GM18870 (cell line): Measurements from ENCODE around the gene RNF222.
A peak's percentile ranks its signal among the peaks of the same experiment; 100 is the strongest.

Source experiments
- ATAC-seq: cut with Tn5 transposase; IDR thresholded peaks from one replicate; pipeline ENCODE4 v1.9.1; 2021; ENCODE audit warnings: moderate library complexity; ENCODE audit not compliant: unreplicated experiment

Gene RNF222, protein sequence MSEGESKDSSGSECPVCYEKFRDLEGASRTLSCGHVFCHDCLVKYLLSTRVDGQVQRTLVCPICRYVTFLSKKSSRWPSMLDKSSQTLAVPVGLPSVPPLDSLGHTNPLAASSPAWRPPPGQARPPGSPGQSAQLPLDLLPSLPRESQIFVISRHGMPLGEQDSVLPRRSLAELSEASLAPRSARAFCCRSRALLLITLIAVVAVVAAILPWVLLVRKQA

DNA sequence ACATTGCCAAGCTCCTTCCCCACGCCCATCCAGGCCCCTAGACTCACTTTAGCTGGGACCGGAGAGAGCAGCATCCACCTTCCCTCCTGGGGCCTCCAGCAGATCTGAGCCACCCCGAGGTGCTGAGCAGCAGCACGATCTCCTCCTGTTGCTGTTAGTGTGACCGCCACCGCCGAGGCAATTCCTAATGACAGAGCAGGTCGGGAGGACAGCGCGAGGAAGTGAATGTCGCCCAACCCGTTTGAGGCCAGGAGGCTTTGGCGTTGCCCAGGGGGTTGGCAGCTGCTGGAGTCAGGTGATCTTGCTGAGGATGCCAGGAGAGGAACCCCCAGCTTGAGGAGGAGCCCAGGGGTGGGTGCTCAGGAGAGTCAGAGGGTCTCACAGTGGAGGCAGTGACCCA is at the start of gene RNF222:
RNF222 (minus strand) TSS at position 192 of the 400 bp plus-strand sequence. CDS start 4,366 bp downstream, outside the sequence.
- no peak for ATAC-seq

DNA sequence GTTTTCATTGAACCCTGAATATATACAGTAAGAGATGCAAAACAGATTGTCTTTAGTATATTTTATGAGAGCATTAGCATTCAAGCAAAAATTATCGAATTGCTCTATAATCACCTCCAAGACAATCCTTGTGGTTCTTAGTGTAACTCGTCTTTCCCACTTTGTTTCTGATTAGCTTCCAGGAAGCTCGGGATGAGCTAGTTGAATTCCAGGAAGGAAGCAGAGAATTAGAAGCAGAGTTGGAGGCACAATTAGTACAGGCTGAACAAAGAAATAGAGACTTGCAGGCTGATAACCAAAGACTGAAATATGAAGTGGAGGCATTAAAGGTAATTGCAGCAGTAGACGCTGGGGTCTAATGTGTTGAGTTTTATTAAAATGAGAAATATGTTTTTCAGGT is 47.9 kb upstream of the RNF222 start:
- ATAC-seq, result no peak

DNA sequence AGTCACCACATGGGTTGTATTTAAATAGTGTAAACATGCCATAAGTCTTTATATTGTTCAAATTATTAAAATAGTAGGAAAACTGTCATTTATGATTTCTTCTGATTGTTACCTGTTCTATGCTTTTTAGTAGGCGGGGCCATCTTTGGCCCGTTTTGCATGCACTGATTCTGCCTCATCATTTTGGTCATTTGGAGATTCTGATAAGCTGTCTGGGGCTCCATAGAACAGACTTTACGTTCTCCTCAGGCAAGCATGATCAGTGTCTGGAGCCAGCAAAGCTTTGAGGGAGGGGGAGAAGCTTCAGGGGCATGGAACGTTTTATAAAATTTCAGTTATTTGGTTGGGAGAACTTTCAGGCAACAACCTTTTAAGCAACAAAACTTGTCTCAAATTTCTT is 46.9 kb upstream of the RNF222 start:
- ATAC-seq, result no peak

DNA sequence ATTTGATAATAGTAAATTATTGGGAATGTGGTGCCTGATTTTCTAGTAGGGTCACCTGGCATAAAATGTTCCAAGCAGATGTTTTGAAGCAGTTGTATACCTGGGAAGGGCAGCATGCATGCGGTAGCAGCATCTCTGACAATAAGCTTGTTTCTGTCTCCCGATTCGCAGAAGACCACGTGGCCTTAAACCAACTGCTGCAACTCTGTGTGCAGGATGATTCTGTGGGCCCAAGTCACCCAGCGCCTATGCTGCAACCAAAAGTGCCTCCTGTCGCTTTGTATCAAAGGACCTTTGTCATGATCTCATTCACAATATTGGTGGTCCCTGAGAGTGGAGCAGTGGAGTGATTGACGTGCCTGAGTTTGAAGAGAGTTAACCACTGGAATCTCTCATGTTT is 46.1 kb upstream of the RNF222 start:
- no peak for ATAC-seq

DNA sequence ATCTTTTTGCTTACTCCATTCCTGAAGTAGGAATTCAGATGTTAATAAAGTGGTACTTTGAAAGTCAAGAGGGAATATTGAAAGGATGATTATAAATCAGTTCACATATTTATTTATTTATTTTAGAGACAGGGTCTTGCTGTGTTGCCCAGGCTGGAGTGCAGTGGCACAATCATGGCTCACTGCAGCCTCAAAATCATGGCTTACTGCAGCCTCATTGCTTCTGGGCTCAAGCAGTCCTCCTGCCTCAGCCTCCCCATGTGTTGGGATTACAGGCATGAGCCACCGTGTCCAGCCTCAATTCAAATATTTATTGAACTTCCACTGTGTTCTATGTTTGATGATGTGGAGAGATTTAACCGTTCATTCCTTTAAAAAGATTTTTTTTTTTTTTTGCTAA is 44.7 kb upstream of the RNF222 start:
- no peak for ATAC-seq

DNA sequence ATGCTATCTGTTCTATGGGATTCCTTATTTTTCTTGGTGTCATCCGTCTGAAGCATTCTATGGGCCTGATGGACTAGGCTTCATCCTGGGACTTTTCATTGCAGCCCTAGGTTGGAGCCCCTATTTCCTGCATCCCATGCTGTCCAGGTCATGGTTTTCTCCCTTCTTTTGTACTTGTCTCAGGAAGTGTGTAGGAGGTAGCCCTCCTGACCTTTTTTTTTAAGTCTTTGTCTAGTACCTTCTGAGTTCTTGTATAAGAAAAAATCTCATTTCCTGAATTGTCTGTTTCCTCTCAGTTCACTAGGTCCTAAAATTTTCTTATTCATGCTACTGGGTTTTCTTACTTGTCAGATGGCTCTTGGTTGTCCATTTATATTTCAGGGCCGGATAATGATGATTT is 44.1 kb upstream of the RNF222 start:
- ATAC-seq, result no peak

DNA sequence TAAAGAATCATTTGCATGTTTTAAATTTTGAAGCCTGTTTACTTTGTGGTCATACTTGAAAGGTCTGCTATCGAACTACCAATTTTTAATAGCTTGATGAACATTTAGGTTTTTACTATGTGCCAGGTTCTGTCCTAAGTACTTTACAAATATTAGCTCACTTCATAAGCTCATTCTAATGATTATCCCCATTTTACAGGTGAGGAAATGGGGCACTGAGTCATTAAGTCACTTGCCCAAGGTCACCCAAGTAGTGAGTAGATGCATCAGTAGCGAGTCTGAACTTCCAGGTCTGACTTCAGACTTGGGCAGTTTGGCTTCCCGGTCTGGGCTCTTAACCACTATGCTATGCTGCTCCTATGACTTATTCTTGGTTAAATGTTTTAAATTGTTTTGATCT is 42.1 kb upstream of the RNF222 start:
- no peak for ATAC-seq

DNA sequence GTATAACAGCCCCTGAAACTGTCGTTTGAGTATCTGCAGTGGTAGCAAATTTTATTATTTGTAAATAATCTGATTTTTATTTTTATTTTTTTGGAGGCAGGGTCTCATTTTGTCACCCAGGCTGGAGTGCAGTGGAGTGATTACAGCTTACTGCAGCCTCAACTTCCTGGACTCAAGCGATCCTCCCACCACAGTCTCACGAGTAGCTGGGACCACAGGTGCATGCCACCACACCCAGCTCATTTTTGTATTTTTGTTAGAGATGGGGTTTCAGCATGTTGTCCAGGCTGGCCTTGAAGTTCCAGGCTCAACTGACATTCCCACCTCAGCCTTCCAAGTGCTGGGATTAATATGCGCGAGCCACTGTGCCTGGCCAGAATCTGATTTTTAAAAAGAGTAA is 40.8 kb upstream of the RNF222 start:
- no peak for ATAC-seq

DNA sequence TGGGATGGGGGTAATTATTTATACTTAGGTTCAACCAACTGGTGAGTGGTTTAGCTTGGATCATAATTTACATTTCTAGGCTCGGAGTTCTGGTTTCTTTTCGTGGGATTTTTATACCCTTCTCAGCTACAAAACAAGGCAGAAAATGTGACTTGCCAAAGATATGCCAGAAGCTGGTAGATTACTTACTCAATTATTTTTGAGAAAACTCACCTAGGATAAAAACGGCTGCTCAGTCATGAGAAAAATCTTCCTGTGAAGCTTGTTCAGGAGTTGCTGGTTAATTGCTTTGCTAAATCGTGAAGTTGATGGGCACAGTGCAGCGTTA is 39.2 kb upstream of the RNF222 start:
- no peak for ATAC-seq

DNA sequence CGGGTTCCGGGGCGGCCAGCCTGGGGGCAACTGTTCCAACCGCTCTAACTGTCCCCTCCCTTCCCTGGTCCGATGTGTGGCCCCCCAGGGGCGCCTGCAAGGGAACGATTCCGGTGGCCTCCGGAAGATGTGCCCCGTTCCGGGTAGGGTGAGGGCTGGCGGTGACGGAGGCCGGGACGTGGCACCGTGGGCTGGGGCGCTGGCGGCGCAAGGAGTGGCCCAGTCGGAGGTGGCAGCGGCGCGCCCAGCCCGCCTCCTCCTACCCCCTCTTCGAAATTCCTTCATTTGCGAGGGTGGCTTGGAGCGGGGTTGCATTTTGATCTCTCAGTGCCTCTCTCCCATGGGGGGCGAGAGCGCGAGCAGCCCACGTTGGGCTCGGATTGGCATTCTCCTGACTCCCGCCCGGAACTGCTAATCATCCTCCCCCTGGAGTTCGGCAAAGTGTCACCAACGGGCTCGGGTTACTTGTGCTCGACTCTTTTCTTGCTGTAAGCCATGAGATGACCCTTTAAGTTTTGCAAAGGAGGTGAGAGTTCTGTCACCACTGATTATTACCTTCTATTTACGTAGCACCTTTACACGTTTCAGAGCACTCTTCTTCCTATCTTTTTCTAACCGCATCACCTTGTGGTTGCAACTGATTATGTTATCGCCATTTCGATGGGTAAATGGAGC is 38.7 kb upstream of the RNF222 start:
- peak; percentile 41 for ATAC-seq

DNA sequence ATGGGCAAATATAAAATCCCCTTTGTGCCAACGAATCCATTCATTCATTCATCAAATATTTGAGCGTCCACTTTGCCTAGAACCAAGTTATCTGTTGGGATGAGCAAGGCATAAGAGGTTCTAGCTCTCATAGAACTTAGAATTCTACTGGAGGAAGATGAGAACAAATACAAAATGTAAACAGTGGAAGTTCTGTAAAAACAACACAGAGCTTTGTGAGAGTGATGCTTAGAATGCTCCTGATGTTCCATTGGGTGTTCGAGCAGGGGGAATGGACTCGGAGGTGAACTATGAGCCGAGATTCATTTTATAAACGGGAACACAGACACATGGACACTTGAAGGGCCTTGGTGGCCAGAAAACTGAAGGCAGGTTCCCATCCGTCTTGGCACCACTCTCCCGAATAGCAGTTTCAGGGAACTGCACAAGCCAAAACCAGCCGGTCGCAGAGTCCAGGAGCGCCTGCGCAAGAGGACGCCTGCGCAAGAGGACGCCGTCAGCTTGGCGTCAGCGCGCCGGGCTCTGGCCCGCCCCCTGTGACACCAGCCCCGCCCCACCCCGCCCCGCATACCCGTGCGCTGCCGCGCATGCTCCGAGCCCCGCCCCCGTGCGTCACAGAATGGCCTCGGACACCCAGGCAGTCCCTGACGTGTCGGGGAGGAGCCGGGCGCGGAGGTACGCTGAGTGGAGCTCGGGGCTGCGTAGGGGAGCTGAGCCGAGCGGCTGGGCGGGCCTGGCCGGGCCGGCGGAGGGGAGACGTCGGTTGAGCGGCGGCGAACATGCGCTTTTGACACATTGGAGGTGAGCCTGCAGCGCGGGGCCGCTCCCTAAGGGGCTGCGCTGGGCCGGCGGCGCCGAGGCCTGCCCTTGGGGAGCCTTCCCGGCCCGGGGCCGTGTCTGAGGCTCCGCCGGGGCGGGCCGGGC is 37.9 kb upstream of the RNF222 start, which contains the start of gene NDEL1:
NDEL1 (plus strand) TSS at position 640 of the 924 bp plus-strand sequence. CDS start 8,388 bp downstream, outside the sequence.
- peak; percentile 79 for ATAC-seq

DNA sequence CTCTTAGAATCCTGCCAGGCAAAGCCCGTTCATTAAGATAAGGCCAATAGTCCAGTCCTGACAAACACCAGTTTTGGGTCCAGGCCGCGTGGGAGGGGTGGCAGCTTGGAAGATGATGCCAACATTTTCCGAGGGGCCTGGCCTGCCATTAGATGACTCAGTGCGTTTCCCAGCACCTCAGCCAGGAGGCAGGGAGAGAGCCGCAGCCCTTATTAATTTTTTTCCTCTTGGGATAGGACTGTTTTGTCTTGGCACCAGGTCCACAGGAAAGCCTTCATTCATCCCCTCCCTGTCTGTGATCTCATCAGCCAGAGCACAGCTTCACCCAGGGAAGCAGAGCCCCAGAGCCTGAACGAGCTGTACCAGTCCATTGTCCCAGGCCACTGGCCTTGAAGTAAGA is 33.3 kb upstream of the RNF222 start:
- ATAC-seq, result no peak

DNA sequence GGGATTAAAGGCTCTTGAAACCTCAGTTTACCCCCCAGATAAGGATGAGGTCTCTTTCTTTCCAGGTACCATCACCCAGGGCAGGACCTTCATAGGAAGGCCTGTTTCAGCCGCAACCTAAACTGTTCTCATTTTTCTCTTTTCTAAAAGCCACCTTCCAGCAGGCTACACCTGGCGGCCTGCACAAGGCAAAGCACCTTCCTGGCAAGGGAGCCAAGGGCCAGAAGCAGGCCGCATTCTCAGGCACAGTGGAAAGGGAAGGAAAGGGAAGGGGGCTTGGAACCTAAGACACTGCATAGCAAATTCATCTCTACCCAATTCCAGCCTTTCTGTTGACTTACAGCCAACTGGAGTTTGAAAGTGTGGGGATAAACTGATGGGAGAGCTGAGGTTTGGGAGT is 29.2 kb upstream of the RNF222 start:
- ATAC-seq, result no peak

DNA sequence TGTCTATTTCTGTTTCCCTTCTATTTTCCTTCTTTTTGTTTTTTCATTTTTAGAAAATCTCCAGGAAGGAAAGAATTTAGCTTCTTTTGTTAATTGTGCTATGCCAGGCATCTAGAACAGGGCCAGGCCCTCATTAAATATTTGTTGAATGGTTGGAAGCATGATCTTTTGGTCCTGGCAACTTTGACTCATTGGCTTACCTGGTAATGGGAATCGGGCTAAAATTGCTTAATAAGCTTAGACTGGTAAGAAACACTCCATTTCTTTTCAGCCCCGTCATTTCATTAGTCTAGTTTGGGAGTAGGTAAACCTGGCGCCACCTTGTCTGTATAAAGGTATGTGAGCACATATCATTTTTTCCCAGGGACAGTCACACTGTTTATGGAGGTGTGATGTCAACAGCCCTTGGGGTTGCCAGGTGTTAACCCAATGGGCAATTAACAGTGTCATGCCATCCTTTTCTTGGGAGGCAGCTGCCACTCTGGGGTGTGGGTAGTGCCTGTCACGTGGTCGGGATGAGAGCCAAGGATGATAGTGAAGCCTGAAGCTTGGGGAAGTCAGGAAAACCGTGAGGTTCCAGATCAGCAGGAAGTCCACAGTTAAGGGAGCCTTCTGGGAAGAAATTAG is 28.6 kb upstream of the RNF222 start:
- no peak for ATAC-seq

DNA sequence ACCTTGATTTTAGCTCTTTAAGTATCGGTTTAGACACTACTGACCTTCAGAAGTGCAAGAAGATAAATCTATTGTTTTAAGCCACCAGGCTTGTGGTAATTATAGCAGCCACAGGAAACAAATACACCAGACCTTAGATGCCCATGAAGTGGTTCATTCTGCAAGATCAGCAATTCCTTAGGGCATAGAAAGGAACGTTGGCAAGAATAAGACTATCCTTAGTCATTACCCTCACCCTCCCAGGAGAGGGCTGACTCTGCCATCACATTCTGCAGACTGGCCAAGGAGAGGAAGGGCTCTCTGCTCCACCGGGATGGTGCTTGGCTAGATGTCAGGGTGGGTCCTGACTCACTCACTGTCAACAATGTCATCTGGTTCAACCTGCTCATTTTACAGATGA is 23.9 kb upstream of the RNF222 start:
- ATAC-seq, result no peak

DNA sequence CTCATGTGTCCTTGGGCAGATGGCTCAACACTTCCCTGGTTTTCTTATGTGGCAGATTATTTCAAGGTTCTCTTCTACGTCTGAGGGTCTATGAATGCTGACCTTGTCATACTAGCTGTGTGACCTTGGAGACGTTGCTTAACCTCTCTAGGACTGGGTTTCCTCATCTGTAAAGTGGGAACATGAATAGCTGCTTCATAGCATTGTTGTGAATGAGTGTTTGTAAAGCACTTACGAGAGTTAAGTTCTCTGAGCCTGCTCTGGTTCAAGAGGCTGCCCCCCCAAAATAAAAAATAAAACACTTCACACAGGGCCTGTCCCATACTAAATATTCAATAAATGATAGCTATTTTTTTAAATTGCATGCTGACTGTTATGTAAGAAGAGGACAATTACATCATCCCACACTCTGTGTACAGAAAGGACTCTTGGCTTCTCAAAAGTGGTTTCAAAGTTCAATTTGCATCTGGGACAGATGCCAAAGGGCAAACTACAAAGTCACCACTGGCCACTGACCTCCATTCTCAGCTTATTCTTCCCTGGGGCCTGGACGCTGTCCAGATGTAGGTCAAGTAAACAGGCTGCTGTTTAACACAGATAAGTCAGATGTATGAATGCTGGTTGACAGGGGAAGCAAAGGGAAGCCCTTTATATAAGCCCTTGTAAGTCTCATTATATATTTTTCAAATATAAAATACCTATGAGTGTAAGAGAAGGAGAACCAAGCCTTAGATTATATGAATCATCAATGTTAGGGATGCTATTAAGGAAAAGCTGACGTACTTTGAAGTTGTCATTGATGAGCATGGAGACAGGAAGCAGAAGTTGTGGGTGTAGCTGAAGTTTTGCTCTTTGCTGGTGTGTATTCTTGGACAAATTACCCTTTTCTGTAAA is 22.7 kb upstream of the RNF222 start:
- no peak for ATAC-seq

DNA sequence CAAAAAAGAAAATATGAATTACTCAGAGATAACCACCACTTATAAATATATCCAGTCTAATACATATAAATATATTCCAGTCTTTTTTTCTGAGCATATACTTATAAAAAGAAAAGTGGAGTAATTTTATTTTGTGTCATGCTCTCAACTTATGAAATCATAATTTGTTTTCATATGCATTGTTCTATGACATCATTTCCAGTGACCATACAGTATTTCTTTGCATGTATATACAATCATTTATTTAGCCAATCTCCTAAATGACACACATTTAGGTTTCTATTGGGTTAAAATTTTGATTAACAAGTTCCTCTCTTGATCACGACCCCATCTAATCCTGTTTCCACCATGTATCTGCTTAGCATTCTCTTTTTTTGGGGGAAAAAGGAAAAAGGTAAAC is 21.7 kb upstream of the RNF222 start:
- no peak for ATAC-seq

DNA sequence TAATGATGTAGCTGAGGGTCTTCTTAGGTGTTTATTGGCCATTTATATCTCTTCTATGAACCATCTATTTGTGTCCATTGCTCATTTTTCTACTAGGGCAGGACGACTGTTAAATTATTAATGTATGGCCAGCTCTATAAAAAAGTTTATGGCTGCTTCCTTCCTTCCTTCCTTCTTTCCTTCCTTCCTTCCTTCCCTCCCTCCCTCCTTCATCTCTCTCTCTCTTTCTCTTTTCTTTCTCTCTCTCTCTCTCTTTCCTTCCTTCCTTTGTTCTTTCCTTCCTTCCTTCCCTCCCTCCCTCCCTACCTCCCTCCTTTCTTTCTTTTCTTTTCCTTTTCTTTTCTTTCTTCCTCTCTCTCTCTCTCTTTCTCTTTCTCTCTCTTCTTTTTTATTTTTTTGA is 20.8 kb upstream of the RNF222 start:
- no peak for ATAC-seq

DNA sequence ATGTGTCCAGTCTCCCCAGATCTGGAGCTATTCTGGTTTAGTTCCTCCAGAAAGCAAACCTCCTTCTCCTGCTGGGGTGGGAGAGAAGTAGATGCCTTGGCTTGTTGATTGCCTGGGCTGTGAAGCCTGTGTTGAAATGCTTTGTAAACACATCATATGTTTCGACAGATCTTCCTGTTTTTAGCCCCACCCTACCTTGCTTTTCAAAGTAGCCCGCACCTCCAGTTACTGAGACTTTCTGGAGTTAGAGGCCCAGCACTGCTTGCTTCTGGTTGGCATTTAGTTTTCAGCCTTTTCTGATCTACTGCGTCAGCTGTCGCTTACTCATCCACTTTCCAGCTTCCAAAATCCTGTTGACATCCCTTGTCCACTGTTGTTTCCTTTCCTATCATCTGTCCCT is 20.2 kb upstream of the RNF222 start:
- no peak for ATAC-seq

DNA sequence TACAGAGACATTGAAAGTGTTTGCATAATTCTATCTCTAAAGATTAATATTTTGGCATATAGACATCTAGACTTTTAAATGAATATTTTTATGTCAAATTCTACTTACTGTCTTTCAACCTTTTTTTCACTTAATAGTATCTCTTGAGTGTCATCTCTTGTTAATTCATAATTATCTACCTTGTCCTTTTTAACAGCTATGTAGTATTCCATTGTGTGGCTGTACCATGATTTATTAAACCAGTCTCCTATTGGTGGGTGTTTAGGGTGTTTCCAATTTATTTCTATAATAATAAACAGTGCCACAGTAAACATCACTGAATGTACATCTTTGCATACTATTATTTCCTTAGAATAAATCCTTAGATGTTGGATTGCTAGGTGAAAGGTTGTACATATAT is 16.3 kb upstream of the RNF222 start:
- no peak for ATAC-seq
